Testis (tissue), 2 donors: ENCODE results near the gene TTLL5.

Experiments
- POLR2A ChIP-seq: fragments of 450-650 bp; IDR thresholded peaks from one replicate; pipeline ENCODE4 v1.6.1; 2017; ENCODE audit warnings: antibody characterized with exemption, mild to moderate bottlenecking, moderate library complexity
- TF ChIP-seq, protein P1 (sequence below), 3 experiments: fragments of 450-650 bp in 2 of 3; fragments of 200-600 bp in 1 of 3; sonication (generic) in 1 of 3; IDR thresholded peaks; one replicate each; pipeline ENCODE4 v1.5.1; 2016 to 2019; ENCODE audit warnings: antibody characterized with exemption in 3 of 3, mild to moderate bottlenecking in 2 of 3, moderate library complexity in 1 of 3

DNA sequence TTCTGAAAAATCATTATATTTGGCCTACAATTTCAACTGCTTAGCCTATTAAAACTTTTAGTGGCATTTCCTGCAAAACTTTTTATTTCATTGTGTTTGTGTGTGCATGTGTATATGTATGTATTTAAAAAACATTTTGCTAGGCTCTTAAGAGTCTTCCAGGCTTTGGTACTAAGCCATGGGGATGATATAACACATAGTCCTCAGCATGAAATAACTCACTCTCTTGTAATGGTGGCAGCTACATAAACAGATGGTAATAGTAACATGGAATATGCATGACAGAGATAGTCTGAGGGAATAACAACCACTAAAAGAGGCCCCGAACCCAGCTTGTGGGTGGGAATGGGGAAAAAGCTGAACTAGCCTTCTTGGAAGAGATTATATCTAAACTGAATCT, 141.4 kb downstream of the TTLL5 start:
- TF ChIP-seq POLR2A: no peak
- TF ChIP-seq, protein P1, sequence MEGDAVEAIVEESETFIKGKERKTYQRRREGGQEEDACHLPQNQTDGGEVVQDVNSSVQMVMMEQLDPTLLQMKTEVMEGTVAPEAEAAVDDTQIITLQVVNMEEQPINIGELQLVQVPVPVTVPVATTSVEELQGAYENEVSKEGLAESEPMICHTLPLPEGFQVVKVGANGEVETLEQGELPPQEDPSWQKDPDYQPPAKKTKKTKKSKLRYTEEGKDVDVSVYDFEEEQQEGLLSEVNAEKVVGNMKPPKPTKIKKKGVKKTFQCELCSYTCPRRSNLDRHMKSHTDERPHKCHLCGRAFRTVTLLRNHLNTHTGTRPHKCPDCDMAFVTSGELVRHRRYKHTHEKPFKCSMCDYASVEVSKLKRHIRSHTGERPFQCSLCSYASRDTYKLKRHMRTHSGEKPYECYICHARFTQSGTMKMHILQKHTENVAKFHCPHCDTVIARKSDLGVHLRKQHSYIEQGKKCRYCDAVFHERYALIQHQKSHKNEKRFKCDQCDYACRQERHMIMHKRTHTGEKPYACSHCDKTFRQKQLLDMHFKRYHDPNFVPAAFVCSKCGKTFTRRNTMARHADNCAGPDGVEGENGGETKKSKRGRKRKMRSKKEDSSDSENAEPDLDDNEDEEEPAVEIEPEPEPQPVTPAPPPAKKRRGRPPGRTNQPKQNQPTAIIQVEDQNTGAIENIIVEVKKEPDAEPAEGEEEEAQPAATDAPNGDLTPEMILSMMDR (IDR thresholded peaks at IDR 0.05): no peak
